Adrenal gland (tissue), 12 donors: ENCODE results near the gene RAD51B. TPM values are rescaled to one million over a fixed set of nuclear protein-coding genes. Genes with fewer than 3 reads are reported as not detected.
"Not testable (repeated sequence)": the region's sequence is repeated elsewhere in the genome, so short reads cannot be mapped to it uniquely, and the experiment has no call there.

ENCODE experiments used
- DNase-seq, 7 donors: peaks; one replicate each; pipeline ENCODE4 v3.0.0-alpha.2; 2019 to 2020
- H3K27ac ChIP-seq, 5 donors: fragments of 200-600 bp; sonication (generic) in 4 of 5; 1 replicate in 3 of 5; 2 replicates in 2 of 5; pipeline versions ENCODE4 v1.5.1 to v1.8.0; 2016 to 2020; ENCODE audit warnings: mild to moderate bottlenecking in 1 of 5
- H3K27me3 ChIP-seq: fragments of 200-600 bp; 2 replicates; pipeline ENCODE4 v1.8.0; 2021
- H3K36me3 ChIP-seq, 2 donors: fragments of 200-600 bp; replicated peaks in 1 of 2; 1 replicate in 1 of 2; 2 replicates in 1 of 2; pipeline versions ENCODE4 v1.5.1 to v1.8.0; 2018 to 2022
- H3K4me1 ChIP-seq, 2 donors: fragments of 200-600 bp; replicated peaks in 1 of 2; 1 replicate in 1 of 2; 2 replicates in 1 of 2; pipeline versions ENCODE4 v1.5.1 to v1.8.0; 2018 to 2021
- H3K4me3 ChIP-seq, 4 donors: fragments of 200-600 bp; sonication (generic) in 3 of 4; one replicate each; pipeline ENCODE4 v1.5.1; 2016 to 2018
- H3K9me3 ChIP-seq, 3 donors: fragments of 200-600 bp; sonication (generic) in 1 of 3; replicated peaks in 1 of 3; 1 replicate in 2 of 3; 2 replicates in 1 of 3; pipeline versions ENCODE4 v1.5.1 to v1.8.0; 2016 to 2021
- POLR2A ChIP-seq, 2 donors: fragments of 450-650 bp; IDR thresholded peaks; one replicate each; pipeline ENCODE4 v1.6.1; 2017; ENCODE audit warnings: antibody characterized with exemption in 2 of 2, mild to moderate bottlenecking in 2 of 2, moderate library complexity in 1 of 2
- WGBS, 4 donors: extraction: QIAGEN DNeasy Blood & Tissue Kit in 2 of 4; methylation state at CpG; one replicate each; pipeline versions ENCODE4 v1.1.5 to v1.1.7; 2013 to 2017; 5-methylcytosine and 5-hydroxymethylcytosine counted together
- intact Hi-C, 2 donors: fragments of 100-400 bp; cut with DNase I; formaldehyde crosslinking; loops; one replicate each; pipeline versions ENCODE4 v1.14.1 to v1.15.0; 2022 to 2023
- polyA plus RNA-seq, 3 donors: library from polyadenylated mRNA; stranded (reverse); fragments of 200-250 nt in 2 of 3; fragments of 350-450 nt in 1 of 3; fragmentation: Illumina TruSeq in 1 of 3; extraction: RNeasy Lipid Tissue Mini Kit (QIAGEN cat#74804) in 1 of 3; gene quantifications; one replicate each; pipeline ENCODE4 v1.2.3, GENCODE V29; 2013 to 2014
- total RNA-seq, 9 donors: library from RNA; depleted of rRNA in 4 of 9; stranded (reverse); fragments of >200 nt in 4 of 9; fragments of 120-200 nt in 1 of 9; fragmentation: NEBNext Ultra II Directional in 1 of 9; extraction: Animal tissue kit (Norgen Biotek cat#: 25700) in 1 of 9; gene quantifications; one replicate each; pipeline versions ENCODE4 v1.1.0 to v1.2.4, GENCODE V29; 2013 to 2023
- TF ChIP-seq, protein P1 (sequence below), 6 experiments: fragments of 450-650 bp in 4 of 6; fragments of 200-600 bp in 2 of 6; sonication (generic) in 1 of 6; IDR thresholded peaks; 1 replicate in 5 of 6; 2 replicates in 1 of 6; pipeline versions ENCODE4 v1.5.1 to v1.8.0; 2016 to 2021; ENCODE audit warnings: antibody characterized with exemption in 6 of 6, mild to moderate bottlenecking in 2 of 6, moderate library complexity in 1 of 6
- donor health status: healthy with polysubstance abuse.
- donor health status: Bipolar disorder and iron deficiency.
- donor health status: DM: yes; HTN: yes; CAD: no.
- donor health status: DM: no; HTN: no; CAD: no.
- donor health status: DM: no; HTN: no; CAD: no.
- donor health status: DM: yes; HTN: yes; CAD: no.

Gene RAD51B
- total and polyA plus RNA-seq, 12 donors = 2.3 to 24.6 (median 12.4) TPM

- DNase-seq = no peak
- H3K4me1 ChIP-seq = peaks cover 6 to 12% of the 10 kb centered on the region in 2 donors
- H3K9me3 ChIP-seq = no peaks in the 10 kb centered on the region
- 89 to 96% (median 94%) methylated on average over 2 of the region's 2 CpGs for WGBS, 4 donors
- no peaks in the 10 kb centered on the region for H3K27me3 ChIP-seq
- intact Hi-C loops = no loop called here
- H3K36me3 ChIP-seq = no peaks in the 10 kb centered on the region
- H3K4me3 ChIP-seq = no peak overlapping the region
- H3K27ac ChIP-seq = no peak overlapping the region
- TF ChIP-seq, protein P1, sequence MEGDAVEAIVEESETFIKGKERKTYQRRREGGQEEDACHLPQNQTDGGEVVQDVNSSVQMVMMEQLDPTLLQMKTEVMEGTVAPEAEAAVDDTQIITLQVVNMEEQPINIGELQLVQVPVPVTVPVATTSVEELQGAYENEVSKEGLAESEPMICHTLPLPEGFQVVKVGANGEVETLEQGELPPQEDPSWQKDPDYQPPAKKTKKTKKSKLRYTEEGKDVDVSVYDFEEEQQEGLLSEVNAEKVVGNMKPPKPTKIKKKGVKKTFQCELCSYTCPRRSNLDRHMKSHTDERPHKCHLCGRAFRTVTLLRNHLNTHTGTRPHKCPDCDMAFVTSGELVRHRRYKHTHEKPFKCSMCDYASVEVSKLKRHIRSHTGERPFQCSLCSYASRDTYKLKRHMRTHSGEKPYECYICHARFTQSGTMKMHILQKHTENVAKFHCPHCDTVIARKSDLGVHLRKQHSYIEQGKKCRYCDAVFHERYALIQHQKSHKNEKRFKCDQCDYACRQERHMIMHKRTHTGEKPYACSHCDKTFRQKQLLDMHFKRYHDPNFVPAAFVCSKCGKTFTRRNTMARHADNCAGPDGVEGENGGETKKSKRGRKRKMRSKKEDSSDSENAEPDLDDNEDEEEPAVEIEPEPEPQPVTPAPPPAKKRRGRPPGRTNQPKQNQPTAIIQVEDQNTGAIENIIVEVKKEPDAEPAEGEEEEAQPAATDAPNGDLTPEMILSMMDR (IDR thresholded peaks at IDR 0.05) = no peak
- TF ChIP-seq POLR2A (IDR thresholded peaks at IDR 0.05) = no peak
Measured at GRCh38 chr14:68178282-68178681, 358.7 kb downstream of the RAD51B start.

DNA sequence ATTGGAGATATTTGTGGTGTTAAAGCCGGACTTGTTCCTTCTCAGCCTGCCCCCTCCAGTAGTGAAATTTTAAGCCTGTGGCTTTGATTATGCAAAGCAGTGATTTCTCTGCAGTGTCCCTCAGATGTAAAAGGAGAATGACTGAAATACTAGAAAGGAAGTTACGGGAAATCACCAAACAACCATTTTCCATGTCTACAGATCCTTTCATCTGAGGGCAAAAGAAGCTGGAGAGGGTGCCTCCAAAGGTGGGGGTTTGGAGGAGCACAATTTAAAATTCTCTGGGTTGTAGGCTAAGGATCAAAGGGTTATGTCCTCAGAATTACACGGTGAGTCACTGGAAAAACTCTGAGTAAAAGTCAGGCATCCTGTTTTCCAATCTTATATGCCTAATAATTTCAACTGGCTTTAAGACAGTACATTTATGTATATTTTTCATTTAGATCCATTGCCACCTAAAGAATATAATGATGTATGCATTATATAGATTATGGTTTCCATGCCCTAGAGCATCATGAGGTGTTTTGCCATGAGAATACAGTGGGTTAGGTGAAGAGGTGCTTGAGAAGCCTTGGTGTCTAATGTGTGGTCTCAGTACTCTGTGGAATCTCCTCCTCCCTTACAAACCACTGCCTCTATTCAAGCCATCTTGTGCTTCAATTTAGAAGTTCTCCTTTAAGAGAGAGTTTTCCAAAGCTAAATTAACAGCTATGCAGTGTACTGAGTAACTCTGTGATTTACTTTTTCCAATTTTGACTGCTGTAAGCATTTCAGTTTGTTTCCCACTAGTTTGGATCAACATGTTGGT, 362.1 kb downstream of the RAD51B start:
- 51 to 65% (median 54%) methylated on average over 3 of the region's 3 CpGs for WGBS, 4 donors
- Histone ChIP-seq H3K27ac (no peak overlapping the region), H3K9me3 (no peaks in the 10 kb centered on the region), H3K36me3 (no peaks in the 10 kb centered on the region), H3K27me3 (no peaks in the 10 kb centered on the region), H3K4me1 (peaks cover 6 to 12% of the 10 kb centered on the region in 2 donors), H3K4me3 (no peak overlapping the region)
- DNase-seq = peak in 1 of 7 donors; percentile 21
- TF ChIP-seq, protein P1 (IDR thresholded peaks at IDR 0.05) = no peak
- no peak for TF ChIP-seq POLR2A (IDR thresholded peaks at IDR 0.05)
- intact Hi-C loops = no loop called here

DNA sequence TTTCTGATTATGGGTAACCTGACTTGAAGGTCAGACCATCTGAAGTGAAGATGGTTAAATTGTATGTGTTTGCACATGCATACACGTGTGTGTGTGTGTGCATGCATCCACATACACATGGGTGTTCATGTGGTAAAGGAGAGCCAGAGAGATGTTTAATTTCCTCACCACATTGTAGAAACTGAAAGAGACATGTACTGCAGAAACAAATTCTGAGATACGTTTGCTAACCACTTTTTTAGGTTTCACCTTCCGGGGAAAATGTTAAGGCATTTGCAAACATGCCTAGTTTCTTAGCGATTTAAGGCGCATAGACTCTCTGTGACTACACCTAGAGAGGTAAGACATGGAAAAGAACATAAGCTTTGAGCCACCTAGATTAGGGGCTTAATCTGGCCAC, 362.9 kb downstream of the RAD51B start:
- no peak overlapping the region for H3K4me3 ChIP-seq
- 91 to 97% (median 95%) methylated on average over 5 of the region's 5 CpGs for WGBS, 4 donors

DNA sequence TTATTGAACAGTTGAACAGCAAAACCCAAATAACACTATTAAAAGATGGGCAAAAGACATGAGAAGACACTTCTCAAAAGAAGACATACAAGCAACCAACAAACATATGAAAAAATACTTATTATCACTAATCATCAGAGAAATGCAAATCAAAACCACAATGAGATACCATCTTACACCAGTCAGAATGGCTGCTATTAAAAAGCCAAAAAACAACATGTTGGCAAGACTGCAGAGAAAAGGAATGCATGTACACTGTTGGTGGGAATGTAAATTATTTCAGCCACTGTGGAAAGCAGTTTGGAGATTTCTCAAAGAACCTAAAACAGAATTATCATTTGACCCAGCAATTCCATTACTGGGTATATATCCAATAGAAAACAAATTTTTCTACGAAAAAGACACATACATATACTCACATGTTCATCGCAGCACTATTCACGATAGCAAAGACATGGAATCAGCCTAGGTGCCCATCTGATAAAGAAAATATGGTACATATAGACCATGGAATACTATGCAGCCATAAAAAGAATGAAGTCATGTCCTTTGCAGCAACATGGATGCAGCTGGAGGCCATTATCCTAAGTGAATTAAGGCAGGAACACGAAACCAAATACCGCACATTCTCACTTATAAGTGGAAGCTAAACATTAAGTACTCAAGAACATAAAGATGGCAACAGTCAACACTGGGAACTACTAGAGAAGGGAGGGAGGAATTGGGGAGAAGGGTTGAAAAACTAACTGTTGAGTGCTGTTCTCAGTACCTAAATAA, 367.1 kb downstream of the RAD51B start:
- H3K9me3 ChIP-seq, H3K4me1 ChIP-seq, H3K27me3 ChIP-seq, H3K36me3 ChIP-seq, DNase-seq, intact Hi-C loops, H3K4me3 ChIP-seq, H3K27ac ChIP-seq: not testable (repeated sequence)
- 94 to 97% (median 97%) methylated on average over 5 of the region's 5 CpGs for WGBS, 4 donors

More for the DNA sequence above, 362.9 kb downstream of the RAD51B start:
- no peak for TF ChIP-seq POLR2A (IDR thresholded peaks at IDR 0.05)
- TF ChIP-seq, protein P1 (IDR thresholded peaks at IDR 0.05) = no peak
- no peaks in the 10 kb centered on the region for H3K27me3 ChIP-seq
- H3K36me3 ChIP-seq = no peaks in the 10 kb centered on the region
- no peak for DNase-seq
- H3K9me3 ChIP-seq = no peaks in the 10 kb centered on the region
- no peak overlapping the region for H3K27ac ChIP-seq
- intact Hi-C loops = no loop called here
- H3K4me1 ChIP-seq = peaks cover 6 to 12% of the 10 kb centered on the region in 2 donors
